ES-I3 (cell line): ENCODE measurements around the gene PAPOLA.

Source experiments
- H3K36me3 ChIP-seq: 2 replicates; pipeline ENCODE4 v1.6.1; 2013; ENCODE audit warnings: mild to moderate bottlenecking, low read length, control low read depth, moderate library complexity; ENCODE audit not compliant: insufficient read depth
- H3K4me1 ChIP-seq: 2 replicates; pipeline ENCODE4 v1.6.1; 2013; ENCODE audit warnings: mild to moderate bottlenecking, control low read depth, low read length; ENCODE audit not compliant: insufficient read depth
- H3K9ac ChIP-seq: 2 replicates; pipeline ENCODE4 v1.6.1; 2013; ENCODE audit warnings: low read depth, mild to moderate bottlenecking, low read length, moderate library complexity
- H3K9me3 ChIP-seq: 2 replicates; pipeline ENCODE4 v1.6.1; 2013; ENCODE audit warnings: mild to moderate bottlenecking, low read length, moderate library complexity; ENCODE audit not compliant: control insufficient read depth, insufficient read depth

The PAPOLA gene

GRCh38 chr14:96590190-96590864 is 88.1 kb downstream of the PAPOLA start:
- no peaks in the 10 kb centered on the region for H3K36me3 ChIP-seq
- H3K4me1 ChIP-seq, result peaks cover 4% of the 10 kb centered on the region; the same call in 1 of the 2 replicates
- H3K9me3 ChIP-seq, result no peaks in the 10 kb centered on the region
- no peak overlapping the region for H3K9ac ChIP-seq

DNA sequence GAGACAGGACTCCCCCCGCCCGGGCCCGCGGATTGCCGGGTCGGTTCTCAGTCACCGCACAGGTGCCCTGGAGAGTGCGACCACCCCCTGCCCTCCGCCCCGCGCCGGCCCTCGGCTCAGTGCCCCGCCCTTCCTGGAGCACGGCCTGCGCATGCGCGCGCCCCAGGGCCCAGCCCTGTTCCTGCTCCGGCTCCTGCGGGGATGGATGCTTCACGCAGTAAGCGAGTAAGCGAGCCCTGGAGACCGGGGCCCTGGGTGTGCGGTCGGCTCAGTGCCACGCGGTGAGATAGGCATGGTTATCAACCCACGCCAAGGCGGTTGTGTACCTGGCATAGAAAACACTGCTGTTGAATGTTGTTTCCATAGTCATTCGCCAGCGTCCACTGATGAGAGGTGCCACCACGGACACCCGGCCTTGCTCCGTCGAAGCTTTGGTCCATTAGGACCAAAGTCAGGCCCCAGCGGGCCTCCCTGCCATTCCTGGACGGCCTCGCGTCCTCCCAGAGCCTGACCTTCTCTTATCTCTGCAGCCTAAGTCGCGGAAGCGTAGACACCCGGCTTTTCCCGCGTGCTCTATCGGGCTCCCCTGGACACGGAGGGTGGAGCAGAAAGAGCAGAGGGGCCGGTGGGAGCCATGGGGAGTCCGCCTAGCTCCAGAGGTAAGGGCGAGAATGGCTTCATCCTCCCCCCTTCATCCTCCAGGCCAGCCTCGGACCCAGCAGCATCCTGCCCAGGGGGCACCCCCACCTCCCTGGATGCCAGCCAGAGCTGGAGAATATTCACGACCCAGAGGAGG is 90.6 kb downstream of the PAPOLA start:
- H3K4me1 ChIP-seq, result no peaks in the 10 kb centered on the region; the same call in 1 of the 2 replicates
- H3K9ac ChIP-seq, result peak overlapping the region; percentile 18; the same call in 1 of the 2 replicates
- no peaks in the 10 kb centered on the region for H3K36me3 ChIP-seq
- H3K9me3 ChIP-seq, result no peaks in the 10 kb centered on the region

DNA sequence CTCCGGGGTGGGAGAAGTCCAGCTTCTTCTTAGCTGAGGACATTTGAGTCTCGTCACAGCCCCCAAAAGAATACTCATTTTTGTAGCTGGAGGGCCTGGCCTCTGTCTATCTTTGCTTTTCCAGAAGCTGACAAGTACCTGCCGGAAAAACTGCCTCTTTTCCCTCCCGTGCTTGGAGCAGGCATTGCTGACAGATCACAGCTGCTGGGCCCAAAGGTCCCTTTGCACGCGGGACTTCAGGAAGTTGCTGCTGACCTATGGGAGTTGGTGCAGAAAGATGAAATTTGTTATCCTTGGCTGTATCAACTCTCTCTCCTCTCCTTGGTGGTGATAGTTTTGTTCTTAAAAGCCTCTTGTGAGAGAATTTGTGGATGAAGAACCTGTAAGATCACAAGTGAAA is 92.8 kb downstream of the PAPOLA start:
- Histone ChIP-seq H3K4me1 (no peaks in the 10 kb centered on the region; the same call in 1 of the 2 replicates), H3K36me3 (no peaks in the 10 kb centered on the region), H3K9ac (no peak overlapping the region), H3K9me3 (no peaks in the 10 kb centered on the region)

DNA sequence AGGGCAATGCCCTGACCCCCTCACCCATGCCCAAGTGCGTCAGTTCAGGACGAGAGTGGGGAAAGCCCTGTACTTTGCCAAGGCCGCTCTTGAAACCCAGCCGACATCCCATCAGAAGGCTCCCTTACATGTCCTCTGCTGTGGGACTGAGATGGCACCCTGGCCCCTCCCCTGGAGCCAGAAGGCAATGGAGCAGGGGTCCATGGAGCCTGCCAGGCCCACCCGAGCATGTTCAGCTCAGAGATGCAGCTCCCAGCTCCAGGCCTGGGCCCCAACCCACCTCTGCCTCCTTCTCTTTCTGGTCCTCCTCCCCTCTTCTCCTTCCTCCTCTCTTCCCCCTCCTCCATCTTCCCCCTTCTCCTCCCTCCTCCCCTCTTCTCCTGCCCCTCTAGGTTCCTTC is 95.5 kb downstream of the PAPOLA start:
- no peaks in the 10 kb centered on the region for H3K9me3 ChIP-seq
- H3K4me1 ChIP-seq, result no peaks in the 10 kb centered on the region
- H3K36me3 ChIP-seq, result no peaks in the 10 kb centered on the region
- no peak overlapping the region for H3K9ac ChIP-seq

GRCh38 chr14:96598332-96598928 is 96.2 kb downstream of the PAPOLA start:
- Histone ChIP-seq H3K9me3 (no peaks in the 10 kb centered on the region), H3K9ac (no peak overlapping the region), H3K4me1 (no peaks in the 10 kb centered on the region), H3K36me3 (no peaks in the 10 kb centered on the region)

DNA sequence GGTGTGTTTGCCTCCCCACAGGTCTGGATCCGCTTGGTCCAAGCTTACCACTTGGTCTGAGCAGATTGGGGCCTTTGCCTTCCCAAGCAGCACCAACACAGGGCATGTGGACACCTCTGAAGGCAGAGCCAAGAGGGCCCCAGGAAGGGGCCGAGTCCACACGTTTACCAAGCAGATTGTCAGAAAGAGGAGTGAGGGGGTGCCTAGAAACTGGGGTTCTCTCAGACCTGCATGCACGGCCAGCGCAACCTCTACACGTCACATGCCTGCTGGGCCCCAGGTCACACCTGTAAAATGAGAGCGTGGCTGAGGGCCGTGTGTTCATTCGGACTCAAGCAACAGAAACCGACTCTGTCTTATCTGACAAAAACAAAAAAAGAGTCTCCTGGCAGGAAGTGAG is 96.9 kb downstream of the PAPOLA start:
- Histone ChIP-seq H3K4me1 (no peaks in the 10 kb centered on the region), H3K9me3 (no peaks in the 10 kb centered on the region), H3K9ac (no peak overlapping the region), H3K36me3 (no peaks in the 10 kb centered on the region)

DNA sequence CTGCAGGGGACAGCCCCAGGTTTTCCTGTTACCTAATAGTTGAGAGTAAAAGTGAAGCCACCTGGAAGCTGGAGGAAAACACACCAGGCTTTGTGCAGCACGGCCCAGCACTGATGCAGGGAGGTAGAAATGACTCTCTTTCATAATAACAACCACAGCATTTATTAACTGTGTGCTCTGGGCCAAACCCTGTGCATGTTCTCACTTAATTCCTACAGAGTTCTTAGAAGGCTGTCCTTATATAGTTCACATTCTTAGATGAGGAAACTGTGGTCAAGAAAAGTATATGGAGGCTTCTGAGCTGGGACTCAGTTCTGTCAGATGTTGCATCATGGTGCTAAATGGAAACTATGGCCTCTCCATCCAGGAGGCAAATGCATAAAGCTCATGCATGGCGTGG is 100.0 kb downstream of the PAPOLA start:
- no peaks in the 10 kb centered on the region for H3K9me3 ChIP-seq
- H3K4me1 ChIP-seq, result no peaks in the 10 kb centered on the region
- H3K9ac ChIP-seq, result no peak overlapping the region
- H3K36me3 ChIP-seq, result no peaks in the 10 kb centered on the region

DNA sequence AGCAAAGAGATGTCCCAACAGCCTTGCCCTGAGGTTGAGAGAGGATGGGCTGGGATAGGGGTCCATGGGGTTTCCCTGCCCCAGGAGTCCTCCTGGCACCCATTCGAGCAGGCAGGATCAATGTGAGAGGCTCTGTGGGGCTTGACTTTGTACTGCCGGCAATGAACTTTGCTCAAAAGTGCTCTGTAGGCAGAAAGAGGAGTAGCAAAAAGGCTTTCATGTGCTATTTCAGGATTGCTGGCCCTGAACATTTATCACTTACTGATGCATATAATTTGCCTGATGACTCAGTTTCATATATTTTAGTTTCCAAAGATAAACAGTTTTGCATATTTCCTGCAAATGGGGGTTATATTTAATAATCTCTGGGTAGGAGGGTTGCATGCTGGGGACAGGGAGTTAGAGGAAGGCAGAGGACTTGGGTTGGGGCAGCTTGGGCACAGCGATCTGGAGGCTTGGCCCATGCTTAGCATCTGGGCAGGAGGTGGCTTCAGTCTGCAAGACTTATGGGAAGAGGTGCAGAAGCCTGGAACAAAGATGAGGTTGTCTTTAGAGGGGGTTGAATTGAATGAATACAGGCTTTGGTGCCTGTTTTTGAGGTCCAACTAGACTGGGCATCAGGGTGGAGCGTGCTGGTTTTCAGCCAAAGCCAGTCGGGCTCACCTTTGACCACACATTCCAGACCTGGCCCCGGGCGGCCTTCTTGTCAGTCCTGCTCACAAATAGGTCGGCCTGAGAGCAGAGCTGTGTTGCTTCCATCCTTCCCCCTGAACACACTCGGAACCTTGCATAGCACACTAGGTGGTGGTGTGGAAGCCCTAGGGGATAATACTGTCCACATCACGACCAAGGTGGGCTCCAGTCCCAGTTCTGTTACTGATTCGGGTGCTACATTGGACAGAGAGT is 101.4 kb downstream of the PAPOLA start:
- Histone ChIP-seq H3K36me3 (no peaks in the 10 kb centered on the region), H3K9me3 (no peaks in the 10 kb centered on the region), H3K9ac (no peak overlapping the region), H3K4me1 (no peaks in the 10 kb centered on the region)

DNA sequence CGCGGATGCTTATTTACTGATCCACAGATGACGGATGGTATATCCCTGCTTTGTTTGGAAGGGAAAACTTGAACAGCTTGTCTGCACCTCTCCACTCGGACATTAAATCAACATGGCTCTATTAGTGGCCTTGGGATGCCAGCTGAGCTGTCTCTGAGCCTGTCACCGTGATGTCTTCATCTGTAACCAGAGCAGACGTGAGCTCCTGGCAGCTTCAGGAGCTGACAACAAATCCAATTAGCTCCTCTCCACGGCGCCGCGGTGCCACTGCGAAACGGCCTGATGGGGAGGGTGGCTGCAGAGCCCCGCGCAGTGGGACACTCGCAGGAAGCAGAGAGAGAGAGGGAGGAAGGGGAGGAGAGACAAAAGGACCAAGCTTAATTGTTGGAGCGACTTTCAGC is 112.3 kb downstream of the PAPOLA start:
- 0 out of 2 replicates have a peak, but pooled peaks cover 3% of the 10 kb centered on the region for H3K9me3 ChIP-seq
- peaks cover 9% of the 10 kb centered on the region; the same call in 1 of the 2 replicates for H3K4me1 ChIP-seq
- no peak overlapping the region for H3K9ac ChIP-seq
- no peaks in the 10 kb centered on the region for H3K36me3 ChIP-seq

DNA sequence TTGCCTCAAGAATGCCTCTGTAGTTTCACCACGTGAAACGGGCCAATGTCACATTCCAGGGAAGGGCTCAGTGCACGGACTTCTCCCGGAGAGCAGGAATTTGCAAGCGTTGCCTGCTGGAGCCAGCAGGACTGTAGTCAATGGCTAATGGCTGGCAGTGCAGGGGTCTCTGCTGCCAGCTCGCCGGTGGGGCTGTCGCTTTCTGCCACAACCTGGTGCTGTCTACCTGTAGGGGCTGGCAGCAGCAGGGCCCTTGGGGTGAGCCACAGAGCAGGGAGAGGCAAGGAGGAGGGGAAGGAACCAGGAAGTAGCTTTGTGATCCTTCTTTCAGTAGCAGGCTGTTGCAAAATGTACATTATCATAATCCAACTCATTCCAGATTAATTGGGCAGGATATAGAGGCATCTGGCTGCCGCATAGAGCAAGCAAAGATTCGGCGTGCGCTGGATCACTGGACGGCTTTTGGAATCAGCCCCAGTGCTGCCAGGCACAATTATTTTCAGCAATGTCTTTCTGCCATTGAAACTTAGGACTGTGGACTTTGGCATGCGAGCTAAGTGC is 114.1 kb downstream of the PAPOLA start:
- H3K36me3 ChIP-seq, result no peaks in the 10 kb centered on the region
- no peaks in the 10 kb centered on the region for H3K9me3 ChIP-seq
- H3K4me1 ChIP-seq, result peaks cover 9% of the 10 kb centered on the region; the same call in 1 of the 2 replicates
- no peak overlapping the region for H3K9ac ChIP-seq
